Smooth muscle cell (in vitro differentiated cells): ENCODE data around the gene TIMP3. TPM values are rescaled to one million over a fixed set of nuclear protein-coding genes. Genes with fewer than 3 reads are reported as not detected.

ENCODE experiments used
- DNase-seq: peaks from one replicate; lab custom pipeline; 2025; ENCODE audit not compliant: unreplicated experiment; lab: John Stamatoyannopoulos, UW
- H2AFZ ChIP-seq: fragments of 200-600 bp; sonication (generic); 2 replicates; pipeline ENCODE4 v1.6.0; 2016; ENCODE audit warnings: antibody characterized with exemption, low read depth, mild to moderate bottlenecking
- H3F3A ChIP-seq: fragments of 200-600 bp; sonication (generic); 2 replicates; pipeline ENCODE4 v1.6.0; 2017; ENCODE audit warnings: antibody characterized with exemption, low read depth
- H3K27ac ChIP-seq: fragments of 200-600 bp; sonication (generic); 2 replicates; pipeline ENCODE4 v1.5.1; 2016; ENCODE audit warnings: low read depth, mild to moderate bottlenecking
- H3K27me3 ChIP-seq: fragments of 200-600 bp; sonication (generic); 2 replicates; pipeline ENCODE4 v1.6.1; 2016; ENCODE audit warnings: low read depth, mild to moderate bottlenecking
- H3K36me3 ChIP-seq: fragments of 200-600 bp; sonication (generic); 2 replicates; pipeline ENCODE4 v1.5.1; 2016; ENCODE audit warnings: low read depth
- H3K4me1 ChIP-seq: fragments of 200-600 bp; sonication (generic); 2 replicates; pipeline ENCODE4 v1.5.1; 2016; ENCODE audit warnings: low read depth
- H3K4me2 ChIP-seq: fragments of 200-600 bp; sonication (generic); 2 replicates; pipeline ENCODE4 v1.6.0; 2016; ENCODE audit warnings: mild to moderate bottlenecking
- H3K4me3 ChIP-seq: fragments of 200-600 bp; sonication (generic); 2 replicates; pipeline ENCODE4 v1.5.1; 2016; ENCODE audit warnings: mild to moderate bottlenecking
- H3K79me2 ChIP-seq: fragments of 200-600 bp; sonication (generic); 2 replicates; pipeline ENCODE4 v1.6.0; 2016; ENCODE audit warnings: low read depth, mild to moderate bottlenecking
- H3K9ac ChIP-seq: fragments of 200-600 bp; sonication (generic); 2 replicates; pipeline ENCODE4 v1.6.0; 2016; ENCODE audit warnings: low read depth
- H3K9me3 ChIP-seq: fragments of 200-600 bp; sonication (generic); replicated peaks from 2 replicates; pipeline ENCODE4 v1.5.1; 2016; ENCODE audit warnings: low read depth
- H4K20me1 ChIP-seq: fragments of 200-600 bp; sonication (generic); 2 replicates; pipeline ENCODE4 v1.6.0; 2016; ENCODE audit warnings: low read depth
- WGBS: methylation state at CpG from one replicate; pipeline ENCODE4 v1.1.7; 2016; ENCODE audit warnings: low lambda C conversion rate; 5-methylcytosine and 5-hydroxymethylcytosine counted together
- polyA plus RNA-seq: library from polyadenylated mRNA; unstranded; fragments of >200 nt; fragmentation: Nextera tagmentation; extraction: Ambion mirVana; gene quantifications from 2 replicates; pipeline ENCODE4 v1.2.1, GENCODE V29; 2016
- total RNA-seq: library from RNA; depleted of rRNA; stranded (reverse); fragments of >200 nt; gene quantifications from 2 replicates; pipeline ENCODE4 v1.2.3, GENCODE V29; 2014
- TF ChIP-seq, protein P1 (sequence below): fragments of 200-600 bp; sonication (generic); IDR thresholded peaks from 2 replicates; pipeline ENCODE4 v1.5.1; 2017; ENCODE audit warnings: borderline replicate concordance, mild to moderate bottlenecking, antibody characterized with exemption; ENCODE audit not compliant: insufficient read depth, poor library complexity, severe bottlenecking

The TIMP3 gene
- total and polyA plus RNA-seq, 2 experiments from 2014 or later, result 3,210 to 3,942 TPM

DNA sequence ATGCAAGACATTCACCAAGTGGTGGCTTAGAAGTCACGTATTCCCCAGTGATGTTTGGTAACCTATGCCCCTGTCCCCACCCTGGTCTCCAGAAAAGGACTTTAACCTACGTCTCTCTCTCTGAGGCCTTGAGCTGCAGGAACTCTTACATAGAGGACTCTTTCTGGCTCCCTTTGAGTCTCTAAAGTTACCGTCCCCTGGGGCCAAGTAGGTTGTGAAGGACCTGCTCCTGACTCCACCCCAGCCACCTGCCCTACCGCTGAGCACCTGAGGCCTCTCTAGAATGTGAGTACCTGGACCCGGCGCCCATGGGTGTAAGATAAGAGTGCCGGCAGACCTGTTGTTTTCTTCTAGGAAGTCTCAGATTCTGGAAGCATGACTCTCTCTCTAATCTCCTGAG, 95.4 kb downstream of the TIMP3 start:
- Histone ChIP-seq H4K20me1 (no peaks in the 10 kb centered on the region), H3K27ac (peak overlapping the region; percentile 67), H3K4me3 (no peak overlapping the region), H3K9me3 (no peaks in the 10 kb centered on the region), H3K9ac (peak overlapping the region; percentile 21), H3K4me1 (no peaks in the 10 kb centered on the region), H3K27me3 (peaks cover 5% of the 10 kb centered on the region), H3K36me3 (no peaks in the 10 kb centered on the region), H3K79me2 (no peaks in the 10 kb centered on the region), H3K4me2 (no peak overlapping the region), H2AFZ (no peak overlapping the region), H3F3A (no peaks in the 10 kb centered on the region)
- TF ChIP-seq, protein P1, sequence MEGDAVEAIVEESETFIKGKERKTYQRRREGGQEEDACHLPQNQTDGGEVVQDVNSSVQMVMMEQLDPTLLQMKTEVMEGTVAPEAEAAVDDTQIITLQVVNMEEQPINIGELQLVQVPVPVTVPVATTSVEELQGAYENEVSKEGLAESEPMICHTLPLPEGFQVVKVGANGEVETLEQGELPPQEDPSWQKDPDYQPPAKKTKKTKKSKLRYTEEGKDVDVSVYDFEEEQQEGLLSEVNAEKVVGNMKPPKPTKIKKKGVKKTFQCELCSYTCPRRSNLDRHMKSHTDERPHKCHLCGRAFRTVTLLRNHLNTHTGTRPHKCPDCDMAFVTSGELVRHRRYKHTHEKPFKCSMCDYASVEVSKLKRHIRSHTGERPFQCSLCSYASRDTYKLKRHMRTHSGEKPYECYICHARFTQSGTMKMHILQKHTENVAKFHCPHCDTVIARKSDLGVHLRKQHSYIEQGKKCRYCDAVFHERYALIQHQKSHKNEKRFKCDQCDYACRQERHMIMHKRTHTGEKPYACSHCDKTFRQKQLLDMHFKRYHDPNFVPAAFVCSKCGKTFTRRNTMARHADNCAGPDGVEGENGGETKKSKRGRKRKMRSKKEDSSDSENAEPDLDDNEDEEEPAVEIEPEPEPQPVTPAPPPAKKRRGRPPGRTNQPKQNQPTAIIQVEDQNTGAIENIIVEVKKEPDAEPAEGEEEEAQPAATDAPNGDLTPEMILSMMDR, result no peak
- DNase-seq, result no peak
- 67% methylated on average over 7 of the region's 7 CpGs for WGBS

DNA sequence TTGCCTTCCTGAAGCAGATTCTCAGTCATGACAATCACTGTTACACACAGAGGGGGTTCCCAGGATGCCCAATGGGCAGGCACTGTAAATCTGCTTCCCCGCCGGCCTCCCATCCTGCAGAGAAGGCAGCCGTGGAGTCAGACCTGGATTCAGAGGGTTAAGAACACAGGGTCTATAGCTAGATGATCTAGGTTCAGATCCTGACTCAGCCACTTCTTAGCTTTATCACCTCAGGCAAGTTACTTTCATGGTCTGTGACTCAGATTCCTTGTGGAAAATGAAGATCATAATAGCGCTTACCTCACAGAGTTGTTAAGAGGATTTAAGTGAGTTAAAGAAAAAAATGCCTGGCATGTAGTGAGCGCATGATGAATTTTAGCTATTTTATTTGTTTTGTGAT, 95.9 kb downstream of the TIMP3 start:
- H3K4me2 ChIP-seq, result no peak overlapping the region
- no peaks in the 10 kb centered on the region for H3F3A ChIP-seq
- no peaks in the 10 kb centered on the region for H4K20me1 ChIP-seq
- no peaks in the 10 kb centered on the region for H3K4me1 ChIP-seq
- DNase-seq, result no peak
- H3K9me3 ChIP-seq, result no peaks in the 10 kb centered on the region
- TF ChIP-seq, protein P1, result no peak
- WGBS, result 24% methylated on average over 5 of the region's 5 CpGs
- H2AFZ ChIP-seq, result no peak overlapping the region
- H3K9ac ChIP-seq, result peak overlapping the region; percentile 21
- no peaks in the 10 kb centered on the region for H3K36me3 ChIP-seq
- no peak overlapping the region for H3K4me3 ChIP-seq
- peak overlapping the region; percentile 67 for H3K27ac ChIP-seq
- H3K27me3 ChIP-seq, result peaks cover 3% of the 10 kb centered on the region
- no peaks in the 10 kb centered on the region for H3K79me2 ChIP-seq

DNA sequence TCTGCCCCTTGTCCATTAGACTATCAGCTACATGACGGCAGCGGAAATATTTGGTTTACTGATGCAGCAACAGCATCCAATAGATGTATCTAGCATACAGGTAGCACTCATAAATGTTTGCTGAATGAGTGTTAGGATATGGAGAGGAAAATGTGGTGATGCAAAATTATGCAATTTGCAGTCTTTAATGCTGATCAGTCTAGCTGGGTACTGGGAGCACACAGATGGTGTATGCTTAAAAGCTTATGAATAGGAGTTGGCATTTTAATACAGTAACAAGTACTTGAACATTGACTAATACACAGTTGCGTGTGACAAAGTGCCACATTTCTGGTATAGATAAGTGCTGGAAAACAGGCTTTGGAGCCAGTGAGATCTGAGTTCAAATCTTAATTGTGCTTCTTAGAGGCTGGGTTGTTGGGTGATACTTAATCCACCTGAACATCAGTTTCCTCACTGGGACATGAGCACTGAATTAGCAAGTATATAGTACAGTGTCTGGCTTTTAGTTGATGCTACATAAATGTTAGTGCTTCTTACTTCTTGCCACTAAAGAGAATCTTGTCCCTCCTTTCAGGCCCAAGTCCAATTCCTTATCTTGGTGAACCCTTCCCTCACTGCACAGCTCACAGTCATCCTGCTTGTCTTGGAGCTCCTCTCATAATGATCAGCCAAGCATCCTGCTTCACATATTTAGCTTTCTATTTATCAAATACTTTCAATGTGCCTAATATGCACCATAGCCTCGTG, 99.6 kb downstream of the TIMP3 start:
- no peaks in the 10 kb centered on the region for H3K79me2 ChIP-seq
- no peak for DNase-seq
- no peak overlapping the region for H3K4me2 ChIP-seq
- no peak overlapping the region for H2AFZ ChIP-seq
- no peaks in the 10 kb centered on the region for H4K20me1 ChIP-seq
- no peak overlapping the region for H3K4me3 ChIP-seq
- no peak overlapping the region for H3K27ac ChIP-seq
- no peak overlapping the region for H3K9ac ChIP-seq
- H3K4me1 ChIP-seq, result no peaks in the 10 kb centered on the region
- TF ChIP-seq, protein P1, result no peak
- WGBS, result 93% methylated on average over 4 of the region's 4 CpGs
- no peaks in the 10 kb centered on the region for H3F3A ChIP-seq
- H3K27me3 ChIP-seq, result no peaks in the 10 kb centered on the region
- H3K36me3 ChIP-seq, result no peaks in the 10 kb centered on the region
- no peaks in the 10 kb centered on the region for H3K9me3 ChIP-seq

DNA sequence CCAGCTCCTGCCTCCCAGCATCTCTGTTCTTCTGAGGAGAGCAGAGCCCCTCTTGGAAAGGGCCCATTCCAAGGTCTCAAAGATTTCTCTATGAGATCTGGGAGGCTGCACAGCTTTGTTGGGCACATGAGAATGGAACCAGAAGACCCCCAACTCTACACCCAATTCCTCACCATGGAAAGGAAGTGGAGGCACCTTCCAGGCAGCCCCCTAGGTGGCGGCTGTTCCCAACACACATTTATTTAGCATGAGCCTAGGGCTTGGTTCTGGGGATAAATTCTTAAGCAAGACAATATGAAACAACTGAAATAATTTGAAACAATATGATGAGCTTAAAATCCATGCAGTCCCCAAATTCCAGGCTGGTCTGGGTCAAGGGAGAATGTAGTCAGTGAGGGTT, 100.4 kb downstream of the TIMP3 start:
- Histone ChIP-seq H3K4me2 (no peak overlapping the region), H2AFZ (no peak overlapping the region), H3K79me2 (no peaks in the 10 kb centered on the region), H3K9ac (no peak overlapping the region), H3K9me3 (no peaks in the 10 kb centered on the region), H3K4me1 (no peaks in the 10 kb centered on the region), H3F3A (no peaks in the 10 kb centered on the region), H3K27me3 (no peaks in the 10 kb centered on the region), H3K36me3 (no peaks in the 10 kb centered on the region), H4K20me1 (no peaks in the 10 kb centered on the region), H3K4me3 (no peak overlapping the region), H3K27ac (no peak overlapping the region)
- 0% methylated on average over 1 of the region's 1 CpG for WGBS
- TF ChIP-seq, protein P1, result no peak
- DNase-seq, result no peak
